ENCODE data around the gene KCNQ1OT1. TPM values are rescaled to one million over a fixed set of nuclear protein-coding genes. Genes with fewer than 3 reads are reported as not detected.

The KCNQ1OT1 gene
- total RNA-seq, 1 experiment from 2014 or later, result 1.2 TPM

- no peak overlapping the region for H3K56ac ChIP-seq (ENCODE audit: insufficient read length, low read depth, low read length)
- H2BK15ac ChIP-seq (ENCODE audit: low read depth, low read length), result no peak overlapping the region
- no peak overlapping the region for H4K8ac ChIP-seq (replicated peaks; ENCODE audit: insufficient read length, low read depth, low read length)
- H3T11ph ChIP-seq (ENCODE audit: low read length), result no peak overlapping the region
- no peak overlapping the region for H3K27ac ChIP-seq (ENCODE audit: insufficient read length, low read depth, low read length)
- no peak for TF ChIP-seq CTCF (conservative IDR thresholded peaks at IDR 0.05)
- H4K91ac ChIP-seq (ENCODE audit: insufficient read length, low read depth, low read length), result no peak overlapping the region
- H4K20me1 ChIP-seq (ENCODE audit: control insufficient read depth, insufficient read depth, insufficient read length), result no peaks in the 10 kb centered on the region
- no peak overlapping the region for H3K23ac ChIP-seq (ENCODE audit: insufficient read length, low read depth, low read length)
- no peak for DNase-seq
- no peak overlapping the region for H2BK5ac ChIP-seq (ENCODE audit: insufficient read length, low read length)
- no peaks in the 10 kb centered on the region; the same call in 1 of the 2 replicates for H3K27me3 ChIP-seq (ENCODE audit: insufficient read depth, low read length)
- no peak overlapping the region for H2BK120ac ChIP-seq (ENCODE audit: low read depth, low read length, poor library complexity, severe bottlenecking)
- no peak overlapping the region for H3K9ac ChIP-seq (ENCODE audit: extremely low read depth, insufficient read length, low read length)
- no peak overlapping the region for H2AFZ ChIP-seq (ENCODE audit: low read length)
- H3K4ac ChIP-seq (ENCODE audit: low read depth, low read length), result no peak overlapping the region
- no peaks in the 10 kb centered on the region for H3K79me1 ChIP-seq (ENCODE audit: insufficient read depth, low read depth, low read length, poor library complexity, severe bottlenecking)
- H3K14ac ChIP-seq (ENCODE audit: insufficient read depth, low read length), result no peak overlapping the region
- no peak overlapping the region for H2AK5ac ChIP-seq (ENCODE audit: insufficient read length, low read length)
- H3K9me3 Mint-ChIP-seq, result peaks cover 63 to 73% of the 10 kb centered on the region in 2 experiments
- H3K4me2 ChIP-seq (ENCODE audit: insufficient read depth, insufficient read length, low read length), result no peak overlapping the region
- H2BK20ac ChIP-seq (ENCODE audit: low read depth, low read length, poor library complexity, severe bottlenecking), result no peak overlapping the region
- H3K9me3 ChIP-seq (ENCODE audit: control insufficient read depth, low read depth, low read length), result peaks cover 35% of the 10 kb centered on the region
- peaks cover 76% of the 10 kb centered on the region for H3K27me3 Mint-ChIP-seq (ENCODE audit: low read depth)
- H3K36me3 Mint-ChIP-seq (ENCODE audit: insufficient read depth in 1 of 3, low read depth in 3 of 3), result peaks cover 40 to 78% (median 42%) of the 10 kb centered on the region in 3 experiments
- no peaks in the 10 kb centered on the region for H3K4me1 ChIP-seq (ENCODE audit: insufficient read depth, low read length)
- no peaks in the 10 kb centered on the region for H3K23me2 ChIP-seq (ENCODE audit: insufficient read length, low read depth, low read length, poor library complexity, severe bottlenecking)
- no peak overlapping the region for H3K27ac Mint-ChIP-seq
- no peaks in the 10 kb centered on the region for H3K4me1 Mint-ChIP-seq
- no peak overlapping the region for H3K4me3 Mint-ChIP-seq
- H3K79me2 ChIP-seq (ENCODE audit: insufficient read depth, low read length), result no peaks in the 10 kb centered on the region
- no CpG with 5 or more reads among the region's 4 CpGs for WGBS (ENCODE audit: extremely low coverage, insufficient read length, low lambda C conversion rate)
- no peak overlapping the region for H3K18ac ChIP-seq (ENCODE audit: insufficient read length, low read depth, low read length)
- H2BK12ac ChIP-seq (ENCODE audit: insufficient read length, low read depth, low read length), result no peak overlapping the region
- no peak overlapping the region for H4K5ac ChIP-seq (ENCODE audit: insufficient read length, low read depth, low read length)
Observed at GRCh38 chr11:2661173-2662023, 38.4 kb downstream of the KCNQ1OT1 start.
